Measurements from ENCODE around the gene ADGRD2.

Gene ADGRD2

GRCh38 chr9:124450241-124450924 is at the start of gene ADGRD2:
TSS of gene ADGRD2 (plus strand) at chr9:124450451. CDS start at chr9:124451667, 1,216 bp downstream.
- Histone ChIP-seq H3K4me3 (ENCODE audit: low read depth in 1 of 2, low read length in 2 of 2) (peak within 1 kb of the TSS in 1 of 2 donors; percentile 50), H3K27me3 (ENCODE audit: low read depth, low read length) (peaks cover 29% of the 10 kb centered on the region), H3K4me1 (ENCODE audit: control insufficient read depth in 1 of 2, insufficient read depth in 2 of 2, low read length in 2 of 2) (peaks cover 0 to 26% of the 10 kb centered on the region in 2 donors), H3K36me3 (ENCODE audit: control insufficient read depth in 1 of 2, insufficient read depth in 2 of 2, low read length in 2 of 2) (no peaks in the 10 kb centered on the region), H3K27ac (ENCODE audit: low read length) (no peak within 1 kb of the TSS), H3K9me3 (ENCODE audit: control insufficient read depth in 1 of 2, low read length in 2 of 2) (no peaks in the 10 kb centered on the region)

GRCh38 chr9:124403246-124403645 is 47.0 kb upstream of the ADGRD2 start:
- Histone ChIP-seq H3K36me3 (ENCODE audit: control insufficient read depth in 1 of 2, insufficient read depth in 2 of 2, low read length in 2 of 2) (peaks cover 31 to 62% of the 10 kb centered on the region in 2 donors), H3K9me3 (ENCODE audit: control insufficient read depth in 1 of 2, low read length in 2 of 2) (no peaks in the 10 kb centered on the region)

GRCh38 chr9:124409410-124409809 is 40.8 kb upstream of the ADGRD2 start:
- H3K4me1 ChIP-seq (ENCODE audit: control insufficient read depth in 1 of 2, insufficient read depth in 2 of 2, low read length in 2 of 2) = peaks cover 5% of the 10 kb centered on the region in 2 donors
- no peaks in the 10 kb centered on the region for H3K27me3 ChIP-seq (ENCODE audit: low read depth, low read length)
- H3K9me3 ChIP-seq (ENCODE audit: control insufficient read depth in 1 of 2, low read length in 2 of 2) = no peaks in the 10 kb centered on the region
- H3K36me3 ChIP-seq (ENCODE audit: control insufficient read depth in 1 of 2, insufficient read depth in 2 of 2, low read length in 2 of 2) = peaks cover 52 to 83% of the 10 kb centered on the region in 2 donors
- H3K4me3 ChIP-seq (ENCODE audit: low read depth in 1 of 2, low read length in 2 of 2) = no peak overlapping the region
- no peak overlapping the region for H3K27ac ChIP-seq (ENCODE audit: low read length)

More at GRCh38 chr9:124403246-124403645, 47.0 kb upstream of the ADGRD2 start:
- no peak overlapping the region for H3K27ac ChIP-seq (ENCODE audit: low read length)
- no peaks in the 10 kb centered on the region for H3K27me3 ChIP-seq (ENCODE audit: low read depth, low read length)
- H3K4me1 ChIP-seq (ENCODE audit: control insufficient read depth in 1 of 2, insufficient read depth in 2 of 2, low read length in 2 of 2) = peaks cover 0 to 19% of the 10 kb centered on the region in 2 donors
- H3K4me3 ChIP-seq (ENCODE audit: low read depth in 1 of 2, low read length in 2 of 2) = no peak overlapping the region

GRCh38 chr9:124410321-124410913 is 39.8 kb upstream of the ADGRD2 start:
- no peak overlapping the region for H3K27ac ChIP-seq (ENCODE audit: low read length)

GRCh38 chr9:124411514-124412227 is 38.6 kb upstream of the ADGRD2 start:
- Histone ChIP-seq H3K4me3 (ENCODE audit: low read depth in 1 of 2, low read length in 2 of 2) (no peak overlapping the region), H3K36me3 (ENCODE audit: control insufficient read depth in 1 of 2, insufficient read depth in 2 of 2, low read length in 2 of 2) (peaks cover 49 to 66% of the 10 kb centered on the region in 2 donors), H3K27me3 (ENCODE audit: low read depth, low read length) (no peaks in the 10 kb centered on the region), H3K4me1 (ENCODE audit: control insufficient read depth in 1 of 2, insufficient read depth in 2 of 2, low read length in 2 of 2) (peaks cover 10% of the 10 kb centered on the region in 2 donors), H3K27ac (ENCODE audit: low read length) (no peak overlapping the region), H3K9me3 (ENCODE audit: control insufficient read depth in 1 of 2, low read length in 2 of 2) (no peaks in the 10 kb centered on the region)

More at GRCh38 chr9:124410321-124410913, 39.8 kb upstream of the ADGRD2 start:
- H3K9me3 ChIP-seq (ENCODE audit: control insufficient read depth in 1 of 2, low read length in 2 of 2) = no peaks in the 10 kb centered on the region
- H3K27me3 ChIP-seq (ENCODE audit: low read depth, low read length) = no peaks in the 10 kb centered on the region
- H3K4me1 ChIP-seq (ENCODE audit: control insufficient read depth in 1 of 2, insufficient read depth in 2 of 2, low read length in 2 of 2) = peaks cover 10% of the 10 kb centered on the region in 2 donors
- peaks cover 52 to 76% of the 10 kb centered on the region in 2 donors for H3K36me3 ChIP-seq (ENCODE audit: control insufficient read depth in 1 of 2, insufficient read depth in 2 of 2, low read length in 2 of 2)
- H3K4me3 ChIP-seq (ENCODE audit: low read depth in 1 of 2, low read length in 2 of 2) = no peak overlapping the region

GRCh38 chr9:124412228-124412575 is 38.0 kb upstream of the ADGRD2 start:
- H3K27ac ChIP-seq (ENCODE audit: low read length) = no peak overlapping the region
- no peaks in the 10 kb centered on the region for H3K9me3 ChIP-seq (ENCODE audit: control insufficient read depth in 1 of 2, low read length in 2 of 2)
- H3K4me1 ChIP-seq (ENCODE audit: control insufficient read depth in 1 of 2, insufficient read depth in 2 of 2, low read length in 2 of 2) = peaks cover 10% of the 10 kb centered on the region in 2 donors
- no peak overlapping the region for H3K4me3 ChIP-seq (ENCODE audit: low read depth in 1 of 2, low read length in 2 of 2)
- H3K27me3 ChIP-seq (ENCODE audit: low read depth, low read length) = no peaks in the 10 kb centered on the region
- H3K36me3 ChIP-seq (ENCODE audit: control insufficient read depth in 1 of 2, insufficient read depth in 2 of 2, low read length in 2 of 2) = peaks cover 49 to 60% of the 10 kb centered on the region in 2 donors

GRCh38 chr9:124414612-124415011 is 35.6 kb upstream of the ADGRD2 start:
- Histone ChIP-seq H3K27ac (ENCODE audit: low read length) (peak overlapping the region; percentile 76), H3K9me3 (ENCODE audit: control insufficient read depth in 1 of 2, low read length in 2 of 2) (no peaks in the 10 kb centered on the region)

GRCh38 chr9:124415102-124415851 is 35.0 kb upstream of the ADGRD2 start, which contains the start of gene PSMB7:
TSS of gene PSMB7 (minus strand) at chr9:124415442. CDS start at chr9:124415425, 17 bp downstream.
- Histone ChIP-seq H3K4me1 (ENCODE audit: control insufficient read depth in 1 of 2, insufficient read depth in 2 of 2, low read length in 2 of 2) (peaks cover 10% of the 10 kb centered on the region in 2 donors), H3K27ac (ENCODE audit: low read length) (peak within 1 kb of the TSS; percentile 76), H3K9me3 (ENCODE audit: control insufficient read depth in 1 of 2, low read length in 2 of 2) (no peaks in the 10 kb centered on the region), H3K36me3 (ENCODE audit: control insufficient read depth in 1 of 2, insufficient read depth in 2 of 2, low read length in 2 of 2) (peaks cover 30 to 36% of the 10 kb centered on the region in 2 donors), H3K4me3 (ENCODE audit: low read depth in 1 of 2, low read length in 2 of 2) (peak within 1 kb of the TSS; percentile 94 to 99), H3K27me3 (ENCODE audit: low read depth, low read length) (no peaks in the 10 kb centered on the region)

More at GRCh38 chr9:124414612-124415011, 35.6 kb upstream of the ADGRD2 start:
- Histone ChIP-seq H3K4me3 (ENCODE audit: low read depth in 1 of 2, low read length in 2 of 2) (peak overlapping the region; percentile 94 to 99), H3K4me1 (ENCODE audit: control insufficient read depth in 1 of 2, insufficient read depth in 2 of 2, low read length in 2 of 2) (peaks cover 10% of the 10 kb centered on the region in 2 donors), H3K36me3 (ENCODE audit: control insufficient read depth in 1 of 2, insufficient read depth in 2 of 2, low read length in 2 of 2) (peaks cover 31 to 39% of the 10 kb centered on the region in 2 donors), H3K27me3 (ENCODE audit: low read depth, low read length) (no peaks in the 10 kb centered on the region)

- no peaks in the 10 kb centered on the region for H3K9me3 ChIP-seq (ENCODE audit: control insufficient read depth in 1 of 2, low read length in 2 of 2)
- no peak overlapping the region for H3K27ac ChIP-seq (ENCODE audit: low read length)
- peak overlapping the region; percentile 94 to 99 for H3K4me3 ChIP-seq (ENCODE audit: low read depth in 1 of 2, low read length in 2 of 2)
- H3K36me3 ChIP-seq (ENCODE audit: control insufficient read depth in 1 of 2, insufficient read depth in 2 of 2, low read length in 2 of 2) = peaks cover 25 to 31% of the 10 kb centered on the region in 2 donors
- H3K27me3 ChIP-seq (ENCODE audit: low read depth, low read length) = no peaks in the 10 kb centered on the region
- peaks cover 10% of the 10 kb centered on the region in 2 donors for H3K4me1 ChIP-seq (ENCODE audit: control insufficient read depth in 1 of 2, insufficient read depth in 2 of 2, low read length in 2 of 2)
These were observed 34.3 kb upstream of the ADGRD2 start for GRCh38 chr9:124415852-124416484.

- H3K4me3 ChIP-seq (ENCODE audit: low read depth in 1 of 2, low read length in 2 of 2) = no peak overlapping the region
- no peaks in the 10 kb centered on the region for H3K27me3 ChIP-seq (ENCODE audit: low read depth, low read length)
- H3K36me3 ChIP-seq (ENCODE audit: control insufficient read depth in 1 of 2, insufficient read depth in 2 of 2, low read length in 2 of 2) = no peaks in the 10 kb centered on the region
- H3K4me1 ChIP-seq (ENCODE audit: control insufficient read depth in 1 of 2, insufficient read depth in 2 of 2, low read length in 2 of 2) = no peaks in the 10 kb centered on the region
- no peak overlapping the region for H3K27ac ChIP-seq (ENCODE audit: low read length)
- H3K9me3 ChIP-seq (ENCODE audit: control insufficient read depth in 1 of 2, low read length in 2 of 2) = no peaks in the 10 kb centered on the region
These were observed 30.3 kb upstream of the ADGRD2 start for GRCh38 chr9:124419832-124420489.

All from muscle layer of duodenum (tissue), 2 donors.